SU-DHL-6 (cell line): ENCODE measurements around the gene CSNK2A3.

Source experiments
- EZH2phosphoT487 ChIP-seq: fragments of 200-600 bp; sonication (generic), shearing (Covaris generic); conservative IDR thresholded peaks from 2 replicates; pipeline ENCODE4 v1.6.1; 2018; ENCODE audit warnings: mild to moderate bottlenecking, antibody characterized with exemption, low read length, moderate library complexity, mixed read lengths
- TF ChIP-seq, protein P1 (sequence below): fragments of 200-600 bp; sonication (generic); IDR thresholded peaks from one replicate; pipeline ENCODE4 v1.5.1; 2017; ENCODE audit warnings: antibody characterized with exemption, mild to moderate bottlenecking, low read length, moderate library complexity; ENCODE audit not compliant: insufficient read depth, poor library complexity, severe bottlenecking

DNA sequence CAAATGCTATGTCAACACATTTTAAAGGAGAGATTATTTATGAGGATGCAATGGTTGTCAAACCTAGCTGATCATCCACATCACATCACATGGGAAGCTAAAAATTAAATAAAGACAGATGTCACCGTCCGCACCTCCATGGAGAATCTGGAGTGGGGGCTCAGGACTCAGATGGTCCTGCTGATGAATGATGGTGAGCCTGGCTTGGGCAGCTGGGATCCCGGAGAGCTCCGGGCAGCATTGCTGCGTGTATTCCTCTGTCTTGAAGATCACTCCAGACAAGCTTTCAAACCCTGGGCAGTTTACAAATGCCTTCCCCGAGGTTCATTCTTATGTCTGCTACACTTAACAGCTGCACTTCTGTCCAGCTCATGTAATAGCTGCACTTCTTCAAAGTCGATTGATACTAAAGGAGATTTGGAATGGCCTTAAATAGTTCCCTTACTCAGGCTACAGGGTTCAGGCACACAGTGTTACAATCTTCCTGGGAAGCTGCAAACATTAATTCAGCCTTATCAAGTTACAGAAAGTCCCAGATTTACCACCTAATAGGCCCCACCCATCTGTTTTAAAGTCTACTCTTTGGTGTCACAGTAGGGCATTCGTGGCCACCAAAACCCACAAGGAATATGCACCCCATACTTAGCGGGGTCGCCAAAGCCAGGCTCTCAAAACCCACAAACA is 34.7 kb upstream of the CSNK2A3 start:
- TF ChIP-seq, protein P1, sequence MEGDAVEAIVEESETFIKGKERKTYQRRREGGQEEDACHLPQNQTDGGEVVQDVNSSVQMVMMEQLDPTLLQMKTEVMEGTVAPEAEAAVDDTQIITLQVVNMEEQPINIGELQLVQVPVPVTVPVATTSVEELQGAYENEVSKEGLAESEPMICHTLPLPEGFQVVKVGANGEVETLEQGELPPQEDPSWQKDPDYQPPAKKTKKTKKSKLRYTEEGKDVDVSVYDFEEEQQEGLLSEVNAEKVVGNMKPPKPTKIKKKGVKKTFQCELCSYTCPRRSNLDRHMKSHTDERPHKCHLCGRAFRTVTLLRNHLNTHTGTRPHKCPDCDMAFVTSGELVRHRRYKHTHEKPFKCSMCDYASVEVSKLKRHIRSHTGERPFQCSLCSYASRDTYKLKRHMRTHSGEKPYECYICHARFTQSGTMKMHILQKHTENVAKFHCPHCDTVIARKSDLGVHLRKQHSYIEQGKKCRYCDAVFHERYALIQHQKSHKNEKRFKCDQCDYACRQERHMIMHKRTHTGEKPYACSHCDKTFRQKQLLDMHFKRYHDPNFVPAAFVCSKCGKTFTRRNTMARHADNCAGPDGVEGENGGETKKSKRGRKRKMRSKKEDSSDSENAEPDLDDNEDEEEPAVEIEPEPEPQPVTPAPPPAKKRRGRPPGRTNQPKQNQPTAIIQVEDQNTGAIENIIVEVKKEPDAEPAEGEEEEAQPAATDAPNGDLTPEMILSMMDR: no peak
- no peak for TF ChIP-seq EZH2phosphoT487
